H7 (cell line): ENCODE results near the gene CUEDC2. TPM values are rescaled to one million over a fixed set of nuclear protein-coding genes. Genes with fewer than 3 reads are reported as not detected.
A peak's percentile ranks its signal among the peaks of the same experiment; 100 is the strongest.

Source experiments
- DNase-seq: peaks from one replicate; pipeline ENCODE4 v3.0.0; 2012
- H3K27me3 ChIP-seq: 2 replicates; pipeline ENCODE4 v1.6.0; 2011; ENCODE audit warnings: mild to moderate bottlenecking, low read length; ENCODE audit not compliant: control insufficient read depth, insufficient read depth
- H3K36me3 ChIP-seq: replicated peaks from 2 replicates; pipeline ENCODE4 v1.5.1; 2011; ENCODE audit warnings: low read length; ENCODE audit not compliant: control insufficient read depth, insufficient read depth
- H3K4me3 ChIP-seq: 2 replicates; pipeline ENCODE4 v1.5.1; 2011; ENCODE audit warnings: low read depth, mild to moderate bottlenecking, control low read depth, low read length, moderate library complexity; ENCODE audit not compliant: insufficient read depth
- total RNA-seq: library from RNA; depleted of rRNA; stranded (reverse); fragments of >200 nt; shearing (Covaris generic); gene quantifications from 2 replicates; pipeline ENCODE4 v1.2.3, GENCODE V29; 2014; rRNA removed

CUEDC2 gene
- total RNA-seq, 1 experiment from 2014 or later = 64.7 TPM

DNA sequence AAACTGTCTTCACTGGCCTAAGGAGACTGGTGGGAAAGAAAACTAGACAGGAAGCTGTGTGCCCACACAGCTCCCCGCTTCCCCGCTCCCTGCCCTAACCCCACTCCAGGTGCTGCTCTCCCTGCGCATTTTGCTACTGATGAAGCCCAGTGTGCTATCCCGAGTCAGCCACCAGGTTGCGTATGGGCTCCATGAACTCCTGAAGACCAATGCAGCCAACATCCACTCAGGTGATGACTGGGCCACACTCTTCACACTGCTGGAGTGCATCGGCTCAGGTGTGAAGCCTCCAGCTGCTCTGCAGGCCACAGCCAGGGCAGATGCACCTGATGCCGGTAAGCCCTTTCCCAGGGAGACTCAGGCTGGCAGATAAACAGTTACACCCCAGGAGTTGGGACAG lies 57.1 kb downstream of the CUEDC2 start:
- DNase-seq = peak; percentile 72
- Histone ChIP-seq H3K36me3 (peaks cover 21% of the 10 kb centered on the region), H3K4me3 (no peak overlapping the region), H3K27me3 (no peaks in the 10 kb centered on the region)

Other genes with a start within 250 kb of the CUEDC2 start
- gene ELOVL3, start 206.3 kb downstream of the CUEDC2 start, total RNA-seq = 0.14 TPM in 1 of 2 replicates, not detected in the other
- 0.17 TPM in 1 of 2 replicates, not detected in the other for gene PITX3, start 191.1 kb downstream of the CUEDC2 start, total RNA-seq
- gene GBF1, start 187.0 kb downstream of the CUEDC2 start, total RNA-seq = 25.1 and 29.9 TPM in 2 replicates
- 25.3 and 25.6 TPM in 2 replicates for gene NFKB2, start 36.9 kb downstream of the CUEDC2 start, total RNA-seq
- gene PSD, start 13.8 kb downstream of the CUEDC2 start, total RNA-seq = 5.2 and 6.1 TPM in 2 replicates
- 23.0 and 29.8 TPM in 2 replicates for gene FBXL15, start 11.7 kb downstream of the CUEDC2 start, total RNA-seq
- 0.30 and 0.45 TPM in 2 replicates for gene C10orf95, start 19.0 kb upstream of the CUEDC2 start, total RNA-seq
- gene ACTR1A, start 70.1 kb upstream of the CUEDC2 start, total RNA-seq = 144 and 180 TPM in 2 replicates
- gene SUFU, start 71.4 kb upstream of the CUEDC2 start, total RNA-seq = 3.5 and 4.2 TPM in 2 replicates
- 43.5 and 46.4 TPM in 2 replicates for gene TRIM8, start 211.9 kb upstream of the CUEDC2 start, total RNA-seq